ENCODE results near the gene NUP210L. TPM values are rescaled to one million over a fixed set of nuclear protein-coding genes. Genes with fewer than 3 reads are reported as not detected.
"Not testable (repeated sequence)": the region's sequence is repeated elsewhere in the genome, so short reads cannot be mapped to it uniquely, and the experiment has no call there.

Gene NUP210L
- total RNA-seq, 1 donor from 2014 or later: 0.10 TPM

DNA sequence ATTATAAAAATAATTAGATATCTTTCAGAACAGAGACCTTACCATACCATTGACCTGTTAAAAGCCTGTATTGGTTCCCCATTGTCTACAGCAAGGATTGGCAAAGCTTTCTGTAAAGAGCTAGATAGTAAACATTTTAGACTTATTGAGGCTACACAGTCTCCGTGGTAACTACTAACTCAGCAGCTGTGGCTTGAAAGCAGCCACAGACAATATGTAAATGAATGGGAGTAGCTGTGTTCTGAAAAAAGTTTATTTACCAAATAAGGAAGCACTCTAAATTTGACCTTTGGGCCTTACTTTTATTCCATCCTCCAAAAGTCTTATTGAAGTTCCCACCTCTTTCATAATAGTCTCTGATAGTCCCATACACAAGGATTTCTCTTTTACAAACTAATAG, 39.7 kb downstream of the NUP210L start:
- no peak for DNase-seq
- no peak overlapping the region for H3K27ac Mint-ChIP-seq (ENCODE audit: unreplicated experiment)
- H3K9me3 Mint-ChIP-seq (ENCODE audit: unreplicated experiment): peaks cover 3% of the 10 kb centered on the region
- no peaks in the 10 kb centered on the region for H3K36me3 Mint-ChIP-seq (ENCODE audit: unreplicated experiment)
- TF ChIP-seq, protein P1, sequence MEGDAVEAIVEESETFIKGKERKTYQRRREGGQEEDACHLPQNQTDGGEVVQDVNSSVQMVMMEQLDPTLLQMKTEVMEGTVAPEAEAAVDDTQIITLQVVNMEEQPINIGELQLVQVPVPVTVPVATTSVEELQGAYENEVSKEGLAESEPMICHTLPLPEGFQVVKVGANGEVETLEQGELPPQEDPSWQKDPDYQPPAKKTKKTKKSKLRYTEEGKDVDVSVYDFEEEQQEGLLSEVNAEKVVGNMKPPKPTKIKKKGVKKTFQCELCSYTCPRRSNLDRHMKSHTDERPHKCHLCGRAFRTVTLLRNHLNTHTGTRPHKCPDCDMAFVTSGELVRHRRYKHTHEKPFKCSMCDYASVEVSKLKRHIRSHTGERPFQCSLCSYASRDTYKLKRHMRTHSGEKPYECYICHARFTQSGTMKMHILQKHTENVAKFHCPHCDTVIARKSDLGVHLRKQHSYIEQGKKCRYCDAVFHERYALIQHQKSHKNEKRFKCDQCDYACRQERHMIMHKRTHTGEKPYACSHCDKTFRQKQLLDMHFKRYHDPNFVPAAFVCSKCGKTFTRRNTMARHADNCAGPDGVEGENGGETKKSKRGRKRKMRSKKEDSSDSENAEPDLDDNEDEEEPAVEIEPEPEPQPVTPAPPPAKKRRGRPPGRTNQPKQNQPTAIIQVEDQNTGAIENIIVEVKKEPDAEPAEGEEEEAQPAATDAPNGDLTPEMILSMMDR (IDR thresholded peaks at IDR 0.05; ENCODE audit: partially characterized antibody, unreplicated experiment): no peak
- H3K27me3 Mint-ChIP-seq (ENCODE audit: unreplicated experiment): peaks cover 2% of the 10 kb centered on the region
- H3K4me1 Mint-ChIP-seq (ENCODE audit: low read depth, unreplicated experiment): no peaks in the 10 kb centered on the region
- no peak overlapping the region for H3K4me3 Mint-ChIP-seq (ENCODE audit: unreplicated experiment)

DNA sequence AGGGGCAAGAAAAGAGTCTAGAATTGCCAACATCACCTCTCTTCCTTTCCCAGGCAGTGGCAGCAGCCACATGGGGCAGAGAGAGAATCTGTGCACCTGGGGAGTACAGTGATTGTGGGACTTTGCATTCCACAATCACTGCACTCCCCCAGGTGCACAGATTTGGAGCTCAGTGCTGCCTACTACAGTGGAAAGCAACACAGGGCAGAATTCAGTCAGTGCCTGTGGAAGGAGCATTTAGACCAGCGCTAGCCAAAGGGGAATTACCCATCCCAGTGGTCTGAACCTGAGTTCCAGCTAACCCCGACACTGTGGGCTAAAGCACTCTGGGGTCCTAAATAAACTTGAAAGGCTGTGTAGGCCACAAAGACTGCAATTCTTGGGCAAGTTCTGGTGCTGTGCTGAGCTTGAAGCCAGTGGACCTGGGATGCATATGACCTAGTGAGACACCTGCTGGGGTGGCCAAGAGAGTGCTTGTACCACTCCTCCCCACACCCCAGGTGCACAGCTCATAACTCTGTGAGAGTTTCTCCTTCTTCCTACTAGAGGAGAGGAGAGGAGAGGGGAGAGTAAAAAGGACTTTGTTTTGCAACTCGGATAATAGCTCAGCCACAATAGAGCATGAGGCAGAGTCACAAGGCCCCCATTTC, 50.3 kb downstream of the NUP210L start:
- H3K9me3 Mint-ChIP-seq (ENCODE audit: unreplicated experiment): no peaks in the 10 kb centered on the region
- H3K4me1 Mint-ChIP-seq (ENCODE audit: low read depth, unreplicated experiment): no peaks in the 10 kb centered on the region
- no peak overlapping the region for H3K4me3 Mint-ChIP-seq (ENCODE audit: unreplicated experiment)
- peaks cover 7% of the 10 kb centered on the region for H3K27me3 Mint-ChIP-seq (ENCODE audit: unreplicated experiment)
- DNase-seq: no peak
- TF ChIP-seq, protein P1 (IDR thresholded peaks at IDR 0.05; ENCODE audit: partially characterized antibody, unreplicated experiment): no peak
- H3K27ac Mint-ChIP-seq (ENCODE audit: unreplicated experiment): no peak overlapping the region
- H3K36me3 Mint-ChIP-seq (ENCODE audit: unreplicated experiment): no peaks in the 10 kb centered on the region

DNA sequence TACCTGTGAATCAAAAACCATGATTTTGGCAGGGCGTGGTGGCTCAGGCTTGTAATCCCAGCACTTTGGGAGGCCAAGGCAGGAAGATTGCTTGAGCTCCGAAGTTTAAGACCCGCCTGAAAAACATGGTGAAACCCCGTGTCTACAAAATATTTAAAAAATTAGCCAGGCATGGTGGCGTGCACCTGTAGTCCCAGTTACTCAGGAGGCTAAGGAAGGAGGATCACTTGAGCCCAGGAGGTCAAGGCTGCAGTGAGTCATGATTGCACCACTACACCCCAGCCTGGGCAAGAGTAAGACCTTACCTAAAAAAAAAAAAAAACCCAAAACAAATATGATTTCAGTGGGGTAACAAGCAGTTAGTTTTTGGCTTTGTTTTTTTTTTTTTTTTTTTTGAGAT, 54.7 kb downstream of the NUP210L start:
- not testable (repeated sequence) for H3K27ac Mint-ChIP-seq (ENCODE audit: unreplicated experiment); H3K36me3 Mint-ChIP-seq (ENCODE audit: unreplicated experiment); H3K9me3 Mint-ChIP-seq (ENCODE audit: unreplicated experiment); H3K4me3 Mint-ChIP-seq (ENCODE audit: unreplicated experiment); H3K27me3 Mint-ChIP-seq (ENCODE audit: unreplicated experiment); DNase-seq; H3K4me1 Mint-ChIP-seq (ENCODE audit: low read depth, unreplicated experiment)

DNA sequence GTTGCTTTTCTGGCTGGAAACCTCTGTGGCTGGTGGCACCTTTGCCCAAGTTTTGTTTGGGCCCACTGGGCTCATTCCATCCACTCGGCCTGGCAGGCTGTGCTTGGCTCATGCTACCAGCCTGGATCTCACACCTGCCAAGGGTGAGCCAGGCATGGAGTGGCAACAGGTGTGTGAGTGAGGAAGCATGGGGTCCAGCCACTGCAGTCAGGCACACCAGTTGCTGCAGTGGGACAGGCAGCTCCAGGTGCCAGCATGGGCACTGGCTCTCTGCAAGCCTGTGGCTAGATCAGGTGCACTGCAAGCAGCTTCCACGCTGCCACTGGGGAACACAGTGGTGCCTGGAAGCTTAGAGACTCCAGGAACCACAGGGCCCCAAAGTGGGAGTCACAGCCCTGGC, 57.0 kb downstream of the NUP210L start:
- Mint-ChIP-seq H3K9me3 (ENCODE audit: unreplicated experiment) (no peaks in the 10 kb centered on the region), H3K27me3 (ENCODE audit: unreplicated experiment) (peaks cover 2% of the 10 kb centered on the region), H3K4me3 (ENCODE audit: unreplicated experiment) (no peak overlapping the region), H3K36me3 (ENCODE audit: unreplicated experiment) (no peaks in the 10 kb centered on the region), H3K27ac (ENCODE audit: unreplicated experiment) (no peak overlapping the region), H3K4me1 (ENCODE audit: low read depth, unreplicated experiment) (no peaks in the 10 kb centered on the region)
- TF ChIP-seq, protein P1 (IDR thresholded peaks at IDR 0.05; ENCODE audit: partially characterized antibody, unreplicated experiment): no peak
- DNase-seq: no peak

DNA sequence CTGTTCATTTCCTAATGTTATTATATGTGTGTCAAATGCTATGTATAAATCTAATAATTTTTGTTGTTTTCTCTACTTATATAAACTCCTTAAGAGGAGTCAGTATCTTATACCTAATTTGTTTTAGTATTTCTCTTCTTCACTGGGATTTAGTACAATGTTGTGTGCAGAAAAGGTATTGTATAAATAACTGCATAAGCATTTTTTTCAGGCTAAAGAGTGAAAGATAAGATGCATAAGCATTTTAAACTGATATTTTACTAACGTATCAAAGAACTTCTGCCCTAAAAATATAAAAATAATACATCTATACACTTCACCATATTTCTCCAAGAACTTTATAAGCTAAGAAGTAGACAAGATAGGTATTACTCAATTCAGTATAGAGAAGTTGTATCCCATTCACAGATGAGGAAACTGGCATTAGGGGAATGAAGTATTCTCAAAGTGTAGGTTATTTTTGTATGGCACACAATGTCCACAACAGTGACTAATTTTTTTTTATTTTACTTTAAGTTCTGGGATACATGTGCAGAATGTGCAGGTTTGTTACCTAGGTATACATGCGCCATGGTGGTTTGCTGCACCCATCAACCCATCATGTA, 59.3 kb downstream of the NUP210L start:
- Mint-ChIP-seq H3K36me3 (ENCODE audit: unreplicated experiment) (no peaks in the 10 kb centered on the region), H3K9me3 (ENCODE audit: unreplicated experiment) (no peaks in the 10 kb centered on the region), H3K4me1 (ENCODE audit: low read depth, unreplicated experiment) (no peaks in the 10 kb centered on the region), H3K27me3 (ENCODE audit: unreplicated experiment) (peaks cover 2% of the 10 kb centered on the region), H3K27ac (ENCODE audit: unreplicated experiment) (no peak overlapping the region), H3K4me3 (ENCODE audit: unreplicated experiment) (no peak overlapping the region)
- TF ChIP-seq, protein P1 (IDR thresholded peaks at IDR 0.05; ENCODE audit: partially characterized antibody, unreplicated experiment): no peak
- DNase-seq: no peak

All from glutamatergic neuron (in vitro differentiated cells).